Head of caudate nucleus (tissue), 42 donors: ENCODE data around the gene POLG.
A peak's percentile ranks its signal among the peaks of the same experiment; 100 is the strongest.

Experiments used
- DNase-seq, 42 donors: peaks; one replicate each; pipeline versions ENCODE4 v3.0.0 to v3.0.0-alpha.2; 2020 to 2021; ENCODE audit warnings: mixed read lengths in 7 of 42
- intact Hi-C: fragments of 100-400 bp; cut with DNase I; formaldehyde crosslinking; loops from one replicate; pipeline ENCODE4 v1.15.0; 2022

POLG gene

GRCh38 chr15:89360294-89360971 is 25.8 kb upstream of the POLG start:
- intact Hi-C loops = no loop called here
- DNase-seq = peak in 6 of 42 donors; percentile 41 to 61 (median 54)

- DNase-seq = no peak
- intact Hi-C loops = loop anchor here (2.0 to 10.0 kb wide), 3 partner anchors 58 to 195 kb away; no protein-coding TSS in a partner anchor
Observed at GRCh38 chr15:89359471-89360293, 25.1 kb upstream of the POLG start.

GRCh38 chr15:89358755-89359439 is 24.3 kb upstream of the POLG start:
- intact Hi-C loops = loop anchor here (2.0 to 10.0 kb wide), 3 partner anchors 58 to 196 kb away; no protein-coding TSS in a partner anchor

GRCh38 chr15:89358435-89358754 is 23.8 kb upstream of the POLG start:
- intact Hi-C loops = loop anchor here (2.0 to 10.0 kb wide), 3 partner anchors 59 to 196 kb away; no protein-coding TSS in a partner anchor
- peak in 1 of 42 donors; percentile 75 for DNase-seq

More at GRCh38 chr15:89358755-89359439, 24.3 kb upstream of the POLG start:
- peak in 41 of 42 donors; percentile 67 to 92 (median 82) for DNase-seq

GRCh38 chr15:89356634-89357298 is 22.1 kb upstream of the POLG start:
- intact Hi-C loops = loop anchor here (5.0 to 10.0 kb wide), 2 partner anchors 61 to 198 kb away; no protein-coding TSS in a partner anchor
- peak in 31 of 42 donors; percentile 43 to 85 (median 67) for DNase-seq

- DNase-seq = no peak
- intact Hi-C loops = loop anchor here (10.0 kb wide), 1 partner anchor 201 kb away; no protein-coding TSS in a partner anchor
Observed at GRCh38 chr15:89353991-89354390, 19.4 kb upstream of the POLG start.

- intact Hi-C loops = loop anchor here (10.0 kb wide), 1 partner anchor 202 kb away; no protein-coding TSS in a partner anchor
- no peak for DNase-seq
Observed at GRCh38 chr15:89352476-89352875, 17.9 kb upstream of the POLG start.

GRCh38 chr15:89349206-89349558 is 14.6 kb upstream of the POLG start:
- intact Hi-C loops = no loop called here
- DNase-seq = peak in 8 of 42 donors; percentile 32 to 73 (median 44)

- intact Hi-C loops = no loop called here
- no peak for DNase-seq
Observed at GRCh38 chr15:89346516-89347231, 12.1 kb upstream of the POLG start.

- DNase-seq = no peak
- intact Hi-C loops = no loop called here
Observed at GRCh38 chr15:89345248-89345647, 10.6 kb upstream of the POLG start.

GRCh38 chr15:89342840-89343239 is 8.2 kb upstream of the POLG start:
- intact Hi-C loops = no loop called here
- DNase-seq = no peak

- no peak for DNase-seq
- intact Hi-C loops = no loop called here
Observed at GRCh38 chr15:89341316-89342005, 6.8 kb upstream of the POLG start.

- intact Hi-C loops = no loop called here
- no peak for DNase-seq
Observed at GRCh38 chr15:89340573-89340972, 5.9 kb upstream of the POLG start.

- DNase-seq = peak in 1 of 42 donors; percentile 3
- intact Hi-C loops = loop anchor here (10.0 kb wide), 1 partner anchor 133 kb away; no protein-coding TSS in a partner anchor
Observed at GRCh38 chr15:89338036-89338435, 3.4 kb upstream of the POLG start.

GRCh38 chr15:89335298-89336041 is 846 bp upstream of the POLG start:
- intact Hi-C loops = loop anchor here (10.0 kb wide), 1 partner anchor 131 kb away; no protein-coding TSS in a partner anchor
- peak in 14 of 42 donors; percentile 14 to 58 (median 38) for DNase-seq

- peak in 3 of 42 donors; percentile 7 to 27 (median 16) for DNase-seq
- intact Hi-C loops = loop anchor here (10.0 kb wide), 1 partner anchor 129 kb away; no protein-coding TSS in a partner anchor
Observed at GRCh38 chr15:89333959-89334509, 590 bp downstream of the POLG start.
